ENCODE data around the gene ATP1A4. TPM values are rescaled to one million over a fixed set of nuclear protein-coding genes. Genes with fewer than 3 reads are reported as not detected.

ATP1A4 gene
- total and polyA plus RNA-seq, 2 of the 8 experiments (the other 6 are each of a cell fraction or from before 2014, with no cell fraction given), result 0.48 to 0.61 TPM

GRCh38 chr1:160159846-160160245 is 8.4 kb downstream of the ATP1A4 start (continued):
- TF ChIP-seq EP300 (IDR thresholded peaks at IDR 0.05; ENCODE audit: borderline replicate concordance in 1 of 2, low read depth in 2 of 2, low read length in 2 of 2), result no peak
- no peak for TF ChIP-seq CHD7 (IDR thresholded peaks at IDR 0.05; ENCODE audit: insufficient replicate concordance, low read length)
